Activated CD8-positive, alpha-beta T cell treated with anti-CD3 and anti-CD28 coated beads for 36 hours (primary cell): ENCODE results near the gene SYNPO. TPM values are rescaled to one million over a fixed set of nuclear protein-coding genes. Genes with fewer than 3 reads are reported as not detected.

Source experiments
- ATAC-seq: fragments of 200-7000 bp; cut with Tn5 transposase; one replicate; pipeline ENCODE4 v1.10.0; 2021; ENCODE audit warnings: mild to moderate bottlenecking, moderate library complexity
- CTCF ChIA-PET: fragments of 350-600 bp; sonication (Branson Sonifier 250); formaldehyde crosslinking; loops from one replicate; lab custom pipeline; 2021; ENCODE audit warnings: antibody characterized with exemption; lab: Charles Lee
- POLR2A ChIA-PET: fragments of 350-600 bp; sonication (Branson Sonifier 250); formaldehyde crosslinking; loops from one replicate; lab custom pipeline; 2021; ENCODE audit warnings: antibody characterized with exemption; lab: Charles Lee
- DNase-seq: peaks from one replicate; pipeline ENCODE4 v3.0.0-alpha.2; 2020
- H3K27ac Mint-ChIP-seq: one replicate; pipeline ENCODE4 v1.8.0; 2021; ENCODE audit warnings: mild to moderate bottlenecking, mixed read lengths
- H3K27me3 Mint-ChIP-seq: one replicate; pipeline ENCODE4 v1.8.0; 2021; ENCODE audit warnings: mixed read lengths
- H3K36me3 Mint-ChIP-seq: one replicate; pipeline ENCODE4 v1.8.0; 2021; ENCODE audit warnings: low read depth, mixed read lengths
- H3K4me1 Mint-ChIP-seq: one replicate; pipeline ENCODE4 v1.8.0; 2021; ENCODE audit warnings: low read depth, mixed read lengths
- H3K4me3 Mint-ChIP-seq: one replicate; pipeline ENCODE4 v1.8.0; 2021; ENCODE audit warnings: mild to moderate bottlenecking, moderate library complexity, mixed read lengths
- H3K9me3 Mint-ChIP-seq: one replicate; pipeline ENCODE4 v1.8.0; 2021; ENCODE audit warnings: mixed read lengths
- CTCF ChIP-seq: fragments of 200-600 bp; IDR thresholded peaks from one replicate; pipeline ENCODE4 v1.8.0; 2022; ENCODE audit warnings: antibody characterized with exemption, mild to moderate bottlenecking
- intact Hi-C: fragments of 100-400 bp; cut with micrococcal nuclease; formaldehyde crosslinking; loops from one replicate; pipeline ENCODE4 v1.10.0; 2022
- total RNA-seq, 2 experiments: library from RNA; stranded (reverse); gene quantifications; one replicate each; pipeline ENCODE4 v1.2.3, GENCODE V29; 2021

SYNPO gene
- total RNA-seq, 2 experiments from 2014 or later: 0.18 to 0.22 TPM

DNA sequence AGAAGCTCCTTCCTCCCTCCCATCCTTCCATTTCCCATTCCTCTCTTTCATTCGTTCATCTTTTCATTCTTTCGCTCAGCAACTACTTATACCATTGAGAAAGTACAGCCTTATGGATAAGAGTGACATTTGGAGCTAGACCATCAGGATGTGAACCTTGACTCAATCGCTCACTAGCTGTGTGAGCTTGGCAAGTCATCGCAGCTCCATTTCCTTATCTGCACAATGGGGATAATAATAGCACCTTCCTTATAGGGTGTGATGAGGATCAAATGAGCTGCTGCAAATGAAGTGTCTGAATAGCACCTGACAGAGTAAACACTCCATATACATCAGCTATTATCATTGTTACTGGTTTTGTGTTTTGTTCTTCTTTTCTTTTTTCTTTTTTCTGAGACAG is 28.1 kb upstream of the SYNPO start:
- no peaks in the 10 kb centered on the region for H3K36me3 Mint-ChIP-seq
- no peak overlapping the region for H3K27ac Mint-ChIP-seq
- intact Hi-C loops: no loop called here
- CTCF ChIA-PET: interaction anchor here (0.9 kb wide), 1 partner anchor 68 kb away, joined by 3 read pairs; no protein-coding TSS in a partner anchor
- DNase-seq: no peak
- ATAC-seq: no peak
- H3K27me3 Mint-ChIP-seq: no peaks in the 10 kb centered on the region
- no peak for TF ChIP-seq CTCF
- POLR2A ChIA-PET: interaction anchor here (0.5 kb wide), 1 partner anchor 198 kb away, joined by 3 read pairs; no protein-coding TSS in a partner anchor
- H3K4me1 Mint-ChIP-seq: no peaks in the 10 kb centered on the region
- no peak overlapping the region for H3K4me3 Mint-ChIP-seq
- no peaks in the 10 kb centered on the region for H3K9me3 Mint-ChIP-seq

DNA sequence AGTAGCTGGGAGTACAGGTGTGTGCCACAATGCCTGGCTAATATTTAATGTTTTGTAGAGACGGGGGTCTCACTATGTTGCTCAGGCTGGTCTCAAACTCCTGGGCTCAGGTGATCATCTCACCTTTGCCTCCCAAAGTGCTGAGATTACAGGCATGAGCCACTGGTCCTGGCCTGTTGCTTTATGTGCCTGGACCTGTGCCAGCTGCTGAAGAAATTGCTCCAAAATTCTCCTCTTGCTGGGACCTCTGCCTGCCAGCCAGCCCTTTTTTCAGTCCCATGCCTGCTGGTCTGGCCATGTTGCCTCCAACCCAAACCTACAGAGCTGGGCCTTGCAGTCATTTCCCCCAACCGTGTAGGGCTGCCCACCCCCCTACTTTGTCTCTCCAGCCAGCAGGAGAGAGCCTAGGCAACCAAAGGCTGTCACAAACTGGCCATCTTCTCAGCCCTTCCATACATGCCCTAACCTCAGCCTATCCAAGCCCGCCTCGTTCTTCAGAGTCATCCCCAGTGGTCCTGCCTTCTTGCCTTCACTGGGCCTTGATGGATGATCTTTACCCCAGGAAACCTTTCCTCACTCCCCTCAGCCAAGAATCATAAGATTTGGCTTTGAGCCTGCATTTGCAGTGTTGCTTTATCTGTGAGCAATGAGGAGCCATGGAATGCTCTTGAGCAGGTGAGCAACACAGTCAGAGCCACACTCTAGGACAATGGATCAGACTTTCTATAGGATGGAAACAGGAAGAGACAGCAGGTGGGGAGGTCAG is 27.4 kb upstream of the SYNPO start:
- intact Hi-C loops: no loop called here
- H3K9me3 Mint-ChIP-seq: no peaks in the 10 kb centered on the region
- no peak for TF ChIP-seq CTCF
- H3K27me3 Mint-ChIP-seq: no peaks in the 10 kb centered on the region
- no peaks in the 10 kb centered on the region for H3K36me3 Mint-ChIP-seq
- no peaks in the 10 kb centered on the region for H3K4me1 Mint-ChIP-seq
- no peak overlapping the region for H3K27ac Mint-ChIP-seq
- POLR2A ChIA-PET: interaction anchor here (0.5 kb wide), 1 partner anchor 198 kb away, joined by 3 read pairs; no protein-coding TSS in a partner anchor
- ATAC-seq: no peak
- CTCF ChIA-PET: interaction anchor here (0.9 kb wide), 1 partner anchor 69 kb away, joined by 3 read pairs; no protein-coding TSS in a partner anchor
- no peak overlapping the region for H3K4me3 Mint-ChIP-seq
- no peak for DNase-seq

DNA sequence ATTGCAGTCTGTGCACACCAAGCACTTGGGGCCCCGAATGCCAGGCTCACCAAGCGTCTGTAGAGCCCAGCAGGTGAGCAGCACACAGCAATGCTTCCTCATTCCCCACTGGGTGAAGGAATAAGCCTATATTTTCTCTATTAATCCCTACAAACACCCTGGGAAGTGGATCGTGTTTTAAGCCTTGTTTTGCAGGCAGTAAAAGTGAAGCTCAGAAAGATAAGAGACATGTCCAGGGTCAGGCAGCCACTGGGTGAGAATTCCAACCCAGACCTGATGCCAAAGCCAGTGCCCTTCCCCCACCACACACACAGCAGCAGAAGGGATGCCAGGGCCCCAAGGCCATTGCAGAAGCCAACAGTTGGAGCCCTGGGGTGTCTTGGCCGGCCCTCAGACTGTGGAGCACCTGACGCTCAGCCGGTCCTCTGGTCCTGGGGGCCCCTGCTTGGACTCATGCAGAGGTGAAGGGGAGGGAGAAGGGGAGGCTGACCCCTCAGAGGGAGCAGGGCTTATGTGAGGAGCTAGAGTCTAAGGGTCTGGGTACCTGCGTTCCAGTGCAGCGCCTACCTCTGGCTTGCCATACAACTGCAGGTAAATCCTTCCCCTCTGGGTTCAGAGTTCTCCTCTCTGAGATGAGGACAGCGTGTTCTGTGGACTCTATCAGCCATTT is 26.3 kb upstream of the SYNPO start:
- Mint-ChIP-seq H3K4me1 (no peaks in the 10 kb centered on the region), H3K27ac (no peak overlapping the region), H3K36me3 (no peaks in the 10 kb centered on the region), H3K4me3 (no peak overlapping the region), H3K9me3 (no peaks in the 10 kb centered on the region), H3K27me3 (no peaks in the 10 kb centered on the region)
- DNase-seq: no peak
- no peak for TF ChIP-seq CTCF
- intact Hi-C loops: no loop called here
- ChIA-PET CTCF (no interaction called here), POLR2A (no interaction called here)
- no peak for ATAC-seq

DNA sequence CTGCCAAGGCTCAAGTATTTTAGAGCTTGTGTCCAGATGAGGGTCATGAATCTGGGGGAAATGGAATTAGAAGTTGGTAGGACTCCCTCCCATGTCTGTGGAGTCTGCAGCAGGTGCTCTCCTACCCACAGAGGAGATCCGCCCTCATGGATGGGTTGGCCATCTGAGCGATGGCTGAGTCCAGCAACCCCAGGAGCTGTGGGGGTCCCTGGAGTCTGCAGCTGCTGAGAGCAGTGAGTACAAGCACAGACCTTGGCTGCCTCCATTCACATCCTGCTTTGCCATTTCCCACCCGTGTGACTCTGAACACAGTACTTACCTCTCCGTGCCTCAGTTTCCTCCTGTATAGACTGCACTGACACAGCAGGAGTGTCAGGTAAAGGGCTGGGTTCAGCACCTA is 25.8 kb upstream of the SYNPO start:
- POLR2A ChIA-PET: no interaction called here
- Mint-ChIP-seq H3K27ac (no peak overlapping the region), H3K4me3 (no peak overlapping the region), H3K9me3 (no peaks in the 10 kb centered on the region), H3K27me3 (no peaks in the 10 kb centered on the region), H3K36me3 (no peaks in the 10 kb centered on the region), H3K4me1 (no peaks in the 10 kb centered on the region)
- ATAC-seq (no peak), DNase-seq (no peak)
- CTCF ChIA-PET: no interaction called here
- TF ChIP-seq CTCF: no peak
- intact Hi-C loops: no loop called here

DNA sequence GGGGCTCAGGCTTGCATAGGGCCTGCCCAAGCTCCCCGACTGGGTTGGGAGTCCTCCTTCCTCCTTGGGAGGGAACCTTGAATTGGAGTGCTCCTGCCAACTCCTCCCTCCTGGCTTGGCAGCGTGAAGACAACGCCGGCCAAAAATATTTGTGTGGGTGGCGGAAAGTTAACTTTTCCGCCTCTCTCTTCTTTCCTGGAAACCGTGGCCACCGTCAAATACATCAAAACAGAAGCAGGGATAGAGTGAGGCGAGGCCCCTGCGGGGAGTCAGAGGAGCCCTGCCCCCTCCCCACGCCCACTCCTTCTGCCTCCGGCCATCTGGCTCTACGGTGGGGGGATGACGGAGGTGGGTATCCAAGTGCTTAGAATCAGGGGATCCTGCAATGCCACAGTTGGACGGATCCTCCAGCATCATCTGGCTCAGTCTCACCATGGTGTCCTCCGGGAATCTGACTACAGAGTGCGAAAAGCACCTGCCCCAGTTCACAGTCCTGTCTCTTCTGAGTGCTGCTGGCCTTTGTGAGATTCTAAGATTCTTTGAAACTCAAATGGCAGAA is 25.2 kb upstream of the SYNPO start:
- ATAC-seq (no peak), DNase-seq (no peak)
- ChIA-PET POLR2A (no interaction called here), CTCF (no interaction called here)
- H3K27me3 Mint-ChIP-seq: no peaks in the 10 kb centered on the region
- intact Hi-C loops: no loop called here
- no peak for TF ChIP-seq CTCF
- no peaks in the 10 kb centered on the region for H3K36me3 Mint-ChIP-seq
- no peak overlapping the region for H3K4me3 Mint-ChIP-seq
- no peaks in the 10 kb centered on the region for H3K4me1 Mint-ChIP-seq
- no peaks in the 10 kb centered on the region for H3K9me3 Mint-ChIP-seq
- no peak overlapping the region for H3K27ac Mint-ChIP-seq
